CD8-positive, alpha-beta memory T cell (primary cell): Measurements from ENCODE around the gene SPTB. TPM values are rescaled to one million over a fixed set of nuclear protein-coding genes. Genes with fewer than 3 reads are reported as not detected.

Source experiments
- CTCF ChIA-PET: fragments of 350-600 bp; sonication (Branson Sonifier 250); formaldehyde crosslinking; loops from one replicate; lab custom pipeline; 2021; ENCODE audit warnings: antibody characterized with exemption; lab: Charles Lee
- POLR2A ChIA-PET: fragments of 350-600 bp; sonication (Branson Sonifier 250); formaldehyde crosslinking; loops from one replicate; lab custom pipeline; 2021; ENCODE audit warnings: antibody characterized with exemption; lab: Charles Lee
- DNase-seq, 5 donors: peaks; one replicate each; pipeline versions ENCODE4 v3.0.0 to v3.0.0-alpha.2; 2020 to 2022; ENCODE audit warnings: mixed read lengths in 1 of 5
- H3K27ac ChIP-seq: one replicate; pipeline ENCODE4 v1.7.0; 2013; ENCODE audit warnings: low read depth, mild to moderate bottlenecking, low read length, moderate library complexity
- H3K27me3 ChIP-seq: 2 replicates; pipeline ENCODE4 v1.7.0; 2013; ENCODE audit warnings: low read length, mild to moderate bottlenecking; ENCODE audit not compliant: insufficient read depth, poor library complexity, severe bottlenecking
- H3K36me3 ChIP-seq: 2 replicates; pipeline ENCODE4 v1.7.0; 2013; ENCODE audit warnings: mild to moderate bottlenecking, low read length, moderate library complexity; ENCODE audit not compliant: insufficient read depth
- H3K4me1 ChIP-seq: 2 replicates; pipeline ENCODE4 v1.7.0; 2013; ENCODE audit warnings: mild to moderate bottlenecking, low read length, moderate library complexity; ENCODE audit not compliant: insufficient read depth
- H3K4me3 ChIP-seq: 2 replicates; pipeline ENCODE4 v1.7.0; 2013; ENCODE audit warnings: mild to moderate bottlenecking, low read length
- H3K9me3 ChIP-seq: 2 replicates; pipeline ENCODE4 v1.7.0; 2013; ENCODE audit warnings: mild to moderate bottlenecking, low read length
- H3K27ac Mint-ChIP-seq, 8 donors: one replicate each; pipeline ENCODE4 v1.8.0; 2020 to 2021; ENCODE audit warnings: mixed read lengths in 8 of 8, mild to moderate bottlenecking in 6 of 8, inconsistent platforms in 3 of 8, moderate library complexity in 3 of 8
- H3K27me3 Mint-ChIP-seq, 2 donors: one replicate each; pipeline ENCODE4 v1.8.0; 2020 to 2021; ENCODE audit warnings: mixed read lengths in 2 of 2, mild to moderate bottlenecking in 1 of 2, moderate library complexity in 1 of 2
- H3K36me3 Mint-ChIP-seq, 3 donors: one replicate each; pipeline ENCODE4 v1.8.0; 2020 to 2021; ENCODE audit warnings: mixed read lengths in 3 of 3, inconsistent platforms in 1 of 3, mild to moderate bottlenecking in 1 of 3
- H3K4me1 Mint-ChIP-seq, 3 donors: one replicate each; pipeline ENCODE4 v1.8.0; 2020 to 2021; ENCODE audit warnings: mixed read lengths in 3 of 3, inconsistent platforms in 1 of 3, mild to moderate bottlenecking in 1 of 3
- H3K4me3 Mint-ChIP-seq, 7 donors: one replicate each; pipeline ENCODE4 v1.8.0; 2020 to 2021; ENCODE audit warnings: mixed read lengths in 7 of 7, mild to moderate bottlenecking in 6 of 7, moderate library complexity in 4 of 7, inconsistent platforms in 2 of 7
- H3K9me3 Mint-ChIP-seq, 5 donors: one replicate each; pipeline ENCODE4 v1.8.0; 2020 to 2022; ENCODE audit warnings: mixed read lengths in 5 of 5, mild to moderate bottlenecking in 3 of 5, moderate library complexity in 2 of 5, inconsistent platforms in 1 of 5
- polyA plus RNA-seq: library from polyadenylated mRNA; unstranded; fragments of 300-500 nt; fragmentation: Illumina TruSeq; gene quantifications from one replicate; pipeline ENCODE4 v1.2.3, GENCODE V29; 2021
- total RNA-seq, 2 experiments: library from RNA; stranded (reverse); gene quantifications; one replicate each; pipeline ENCODE4 v1.2.3, GENCODE V29; 2021

The SPTB gene
- total and polyA plus RNA-seq, 3 experiments from 2014 or later, result 0.09 to 0.18 (median 0.15) TPM

- Mint-ChIP-seq H3K27ac (no peak overlapping the region), H3K4me1 (no peaks in the 10 kb centered on the region)
- CTCF ChIA-PET, result interaction anchor here (1.2 kb wide), 1 partner anchor 120 kb away, joined by 4 read pairs; no protein-coding TSS in a partner anchor
Measured at GRCh38 chr14:64792231-64792630, 87.5 kb downstream of the SPTB start.

DNA sequence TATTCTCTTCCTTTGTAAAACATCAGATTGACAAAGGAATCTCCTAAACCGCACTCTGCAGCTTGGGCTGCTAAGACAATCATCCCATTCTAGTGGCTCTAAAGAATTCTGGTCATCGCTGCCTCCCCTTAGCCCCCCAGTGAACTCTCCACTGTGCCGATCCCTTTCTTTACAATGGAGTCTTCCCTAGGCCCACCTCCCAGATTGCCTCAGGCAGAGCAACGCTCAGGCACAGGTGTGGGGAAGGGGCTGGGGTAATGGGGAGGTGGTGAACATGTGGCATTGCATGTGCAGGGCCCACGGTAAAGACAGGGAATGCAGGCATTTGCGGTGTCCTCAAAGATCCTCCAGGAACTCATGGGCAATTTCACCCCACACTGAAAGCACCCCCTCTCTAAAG, 89.2 kb downstream of the SPTB start:
- Histone ChIP-seq H3K27me3 (no peaks in the 10 kb centered on the region), H3K27ac (no peak overlapping the region), H3K9me3 (no peaks in the 10 kb centered on the region), H3K4me3 (no peak overlapping the region), H3K4me1 (no peaks in the 10 kb centered on the region), H3K36me3 (no peaks in the 10 kb centered on the region)
- ChIA-PET POLR2A (no interaction called here), CTCF (no interaction called here)
- DNase-seq, result no peak
- Mint-ChIP-seq H3K4me1 (no peaks in the 10 kb centered on the region), H3K27me3 (peaks cover 2 to 4% of the 10 kb centered on the region in 2 donors), H3K9me3 (no peaks in the 10 kb centered on the region), H3K4me3 (no peak overlapping the region), H3K27ac (no peak overlapping the region), H3K36me3 (no peaks in the 10 kb centered on the region)

More at GRCh38 chr14:64792231-64792630, 87.5 kb downstream of the SPTB start:
- H3K9me3 Mint-ChIP-seq, result no peaks in the 10 kb centered on the region
- H3K9me3 ChIP-seq, result no peaks in the 10 kb centered on the region
- no peaks in the 10 kb centered on the region for H3K27me3 ChIP-seq
- no peaks in the 10 kb centered on the region for H3K4me1 ChIP-seq
- no peak for DNase-seq
- H3K4me3 ChIP-seq, result no peak overlapping the region
- H3K27me3 Mint-ChIP-seq, result peaks cover 4 to 8% of the 10 kb centered on the region in 2 donors
- no peaks in the 10 kb centered on the region for H3K36me3 ChIP-seq
- H3K27ac ChIP-seq, result no peak overlapping the region
- no peak overlapping the region for H3K4me3 Mint-ChIP-seq
- H3K36me3 Mint-ChIP-seq, result no peaks in the 10 kb centered on the region
- POLR2A ChIA-PET, result no interaction called here

DNA sequence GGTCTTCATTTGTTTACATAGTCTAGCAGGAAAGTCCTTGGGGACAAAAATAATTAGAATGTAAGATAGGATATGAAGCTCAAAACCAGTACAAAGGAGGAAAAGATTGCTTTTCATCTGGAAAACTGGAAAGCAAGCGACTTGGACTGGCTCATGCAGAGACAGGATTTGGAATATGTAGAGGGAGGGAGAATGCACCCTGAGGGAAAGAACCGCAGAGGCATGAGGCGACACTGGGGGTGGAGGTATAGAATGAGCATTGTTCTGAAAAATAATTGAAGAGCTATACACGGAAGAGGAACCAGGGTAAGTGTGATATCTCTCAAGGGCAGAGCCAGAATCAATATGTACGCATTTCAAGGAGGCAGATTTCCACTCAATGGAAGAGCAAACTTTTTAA, 90.0 kb downstream of the SPTB start:
- H3K4me3 Mint-ChIP-seq, result no peak overlapping the region
- no peaks in the 10 kb centered on the region for H3K4me1 ChIP-seq
- H3K36me3 ChIP-seq, result no peaks in the 10 kb centered on the region
- no peaks in the 10 kb centered on the region for H3K9me3 Mint-ChIP-seq
- CTCF ChIA-PET, result interaction anchor here (0.6 kb wide), 1 partner anchor 14 kb away, joined by 3 read pairs; no protein-coding TSS in a partner anchor
- no peaks in the 10 kb centered on the region for H3K27me3 ChIP-seq
- DNase-seq, result no peak
- no peak overlapping the region for H3K27ac Mint-ChIP-seq
- H3K4me3 ChIP-seq, result no peak overlapping the region
- H3K27ac ChIP-seq, result no peak overlapping the region
- H3K4me1 Mint-ChIP-seq, result no peaks in the 10 kb centered on the region
- H3K9me3 ChIP-seq, result no peaks in the 10 kb centered on the region
- peaks cover 0 to 4% of the 10 kb centered on the region in 2 donors for H3K27me3 Mint-ChIP-seq
- POLR2A ChIA-PET, result no interaction called here
- H3K36me3 Mint-ChIP-seq, result no peaks in the 10 kb centered on the region

DNA sequence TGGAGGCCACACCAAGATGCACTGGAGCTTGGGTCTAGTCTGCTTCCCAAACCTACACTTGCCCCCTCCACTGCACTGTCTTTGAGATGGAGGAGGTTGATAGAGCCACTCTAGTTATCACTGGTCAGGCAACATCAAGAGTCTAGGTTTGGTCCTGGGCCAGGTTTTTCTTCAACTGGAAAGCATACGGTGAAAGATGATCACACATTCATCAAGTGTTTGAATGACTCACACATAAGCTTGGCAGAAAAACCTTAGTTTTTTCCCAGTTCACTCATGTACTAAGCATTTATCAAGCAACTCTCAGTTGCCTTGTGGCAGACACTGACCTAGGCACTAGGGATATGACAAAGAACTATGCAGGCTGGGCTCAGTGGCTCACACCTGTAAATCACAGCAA, 91.0 kb downstream of the SPTB start:
- H3K4me3 Mint-ChIP-seq, result no peak overlapping the region
- H3K27ac ChIP-seq, result no peak overlapping the region
- ChIA-PET POLR2A (interaction anchor here (0.6 kb wide), 1 partner anchor 29 kb away, joined by 3 read pairs; no protein-coding TSS in a partner anchor), CTCF (no interaction called here)
- H3K27ac Mint-ChIP-seq, result peak overlapping the region in 1 of 8 donors; percentile 51
- H3K9me3 ChIP-seq, result no peaks in the 10 kb centered on the region
- H3K9me3 Mint-ChIP-seq, result no peaks in the 10 kb centered on the region
- H3K27me3 ChIP-seq, result no peaks in the 10 kb centered on the region
- H3K27me3 Mint-ChIP-seq, result peaks cover 0 to 5% of the 10 kb centered on the region in 2 donors
- H3K4me1 ChIP-seq, result no peaks in the 10 kb centered on the region
- no peaks in the 10 kb centered on the region for H3K4me1 Mint-ChIP-seq
- no peak overlapping the region for H3K4me3 ChIP-seq
- no peaks in the 10 kb centered on the region for H3K36me3 Mint-ChIP-seq
- DNase-seq, result no peak
- H3K36me3 ChIP-seq, result no peaks in the 10 kb centered on the region

- Mint-ChIP-seq H3K4me3 (no peak overlapping the region), H3K36me3 (no peaks in the 10 kb centered on the region), H3K4me1 (no peaks in the 10 kb centered on the region), H3K27me3 (peaks cover 0 to 9% of the 10 kb centered on the region in 2 donors), H3K9me3 (no peaks in the 10 kb centered on the region), H3K27ac (peak overlapping the region in 1 of 8 donors; percentile 43)
- Histone ChIP-seq H3K9me3 (no peaks in the 10 kb centered on the region), H3K27ac (no peak overlapping the region), H3K27me3 (no peaks in the 10 kb centered on the region), H3K4me1 (no peaks in the 10 kb centered on the region), H3K36me3 (no peaks in the 10 kb centered on the region), H3K4me3 (no peak overlapping the region)
- POLR2A ChIA-PET, result no interaction called here
- CTCF ChIA-PET, result no interaction called here
- DNase-seq, result no peak
Measured at GRCh38 chr14:64787619-64788018, 92.1 kb downstream of the SPTB start.

- Histone ChIP-seq H3K9me3 (no peaks in the 10 kb centered on the region), H3K27ac (no peak overlapping the region), H3K36me3 (no peaks in the 10 kb centered on the region), H3K4me1 (no peaks in the 10 kb centered on the region), H3K4me3 (no peak overlapping the region), H3K27me3 (no peaks in the 10 kb centered on the region)
- Mint-ChIP-seq H3K36me3 (no peaks in the 10 kb centered on the region), H3K4me1 (no peaks in the 10 kb centered on the region), H3K27me3 (peaks cover 0 to 7% of the 10 kb centered on the region in 2 donors), H3K4me3 (no peak overlapping the region), H3K27ac (no peak overlapping the region), H3K9me3 (no peaks in the 10 kb centered on the region)
- POLR2A ChIA-PET, result no interaction called here
- CTCF ChIA-PET, result interaction anchor here (1.1 kb wide), 1 partner anchor 22 kb away, joined by 3 read pairs; no protein-coding TSS in a partner anchor
- no peak for DNase-seq
Measured at GRCh38 chr14:64786296-64787149, 93.2 kb downstream of the SPTB start.

DNA sequence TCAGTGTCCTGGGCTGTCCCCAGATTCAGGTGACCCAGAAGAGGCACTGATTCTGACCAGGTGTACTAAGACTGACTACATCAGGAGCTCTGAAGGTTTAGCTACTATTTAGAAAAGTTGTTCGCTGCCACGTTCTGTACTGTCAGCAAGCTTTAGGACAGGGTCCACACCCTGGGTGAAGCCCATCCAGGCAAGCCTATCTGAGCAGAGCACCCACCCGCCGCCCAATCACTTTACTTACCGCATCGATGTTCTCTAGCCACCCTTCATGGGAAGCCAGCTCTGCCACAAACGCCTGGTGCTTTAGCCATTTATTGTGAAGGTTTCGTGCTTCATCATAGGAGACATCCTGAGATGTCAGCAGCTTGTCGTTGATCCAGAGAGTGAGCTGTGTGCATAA, 95.7 kb downstream of the SPTB start:
- H3K27ac ChIP-seq, result no peak overlapping the region
- H3K27me3 ChIP-seq, result no peaks in the 10 kb centered on the region
- H3K4me1 ChIP-seq, result no peaks in the 10 kb centered on the region
- no peaks in the 10 kb centered on the region for H3K36me3 ChIP-seq
- POLR2A ChIA-PET, result no interaction called here
- Mint-ChIP-seq H3K4me3 (no peak overlapping the region), H3K27ac (no peak overlapping the region), H3K4me1 (no peaks in the 10 kb centered on the region), H3K27me3 (peaks cover 0 to 7% of the 10 kb centered on the region in 2 donors), H3K36me3 (no peaks in the 10 kb centered on the region), H3K9me3 (no peaks in the 10 kb centered on the region)
- CTCF ChIA-PET, result interaction anchor here (1.1 kb wide), 1 partner anchor 19 kb away, joined by 3 read pairs; no protein-coding TSS in a partner anchor
- no peaks in the 10 kb centered on the region for H3K9me3 ChIP-seq
- peak in 1 of 5 donors; percentile 30 for DNase-seq
- H3K4me3 ChIP-seq, result no peak overlapping the region

DNA sequence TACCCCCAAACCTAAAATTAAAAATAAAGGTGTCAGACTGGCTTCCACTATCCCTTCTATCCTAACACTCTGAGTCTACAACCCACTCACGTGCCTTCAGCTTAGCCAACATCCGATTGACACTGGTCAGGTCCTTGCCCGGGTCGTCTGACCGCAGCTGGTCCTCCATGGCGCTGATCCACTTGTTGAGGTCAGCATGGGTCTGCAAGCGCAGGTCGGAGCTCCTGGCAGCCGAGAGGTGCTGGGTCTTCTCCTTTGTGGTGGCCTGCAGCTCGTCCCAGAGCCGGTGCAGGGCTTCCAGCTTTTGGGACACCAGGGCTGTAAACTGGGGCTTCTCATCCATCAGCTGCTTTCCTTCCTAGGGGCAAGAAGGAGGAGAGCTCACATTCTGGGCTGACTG, 97.5 kb downstream of the SPTB start:
- ChIA-PET POLR2A (no interaction called here), CTCF (interaction anchor here (1.4 kb wide), 1 partner anchor 41 kb away, joined by 4 read pairs; no protein-coding TSS in a partner anchor)
- Mint-ChIP-seq H3K27me3 (peaks cover 0 to 7% of the 10 kb centered on the region in 2 donors), H3K4me3 (no peak overlapping the region), H3K9me3 (no peaks in the 10 kb centered on the region), H3K27ac (no peak overlapping the region), H3K36me3 (no peaks in the 10 kb centered on the region), H3K4me1 (no peaks in the 10 kb centered on the region)
- no peak overlapping the region for H3K27ac ChIP-seq
- H3K27me3 ChIP-seq, result no peaks in the 10 kb centered on the region
- H3K4me1 ChIP-seq, result no peaks in the 10 kb centered on the region
- peak in 1 of 5 donors; percentile 41 for DNase-seq
- no peaks in the 10 kb centered on the region for H3K9me3 ChIP-seq
- H3K36me3 ChIP-seq, result no peaks in the 10 kb centered on the region
- no peak overlapping the region for H3K4me3 ChIP-seq
